SW 1271 (cell line): ENCODE results near the gene ALDH5A1.
"Not testable (repeated sequence)": the region's sequence is repeated elsewhere in the genome, so short reads cannot be mapped to it uniquely, and the experiment has no call there.

Experiments used
- DNase-seq, 2 experiments: peaks; one replicate each; lab custom pipeline; 2025; lab: John Stamatoyannopoulos, UW

Gene ALDH5A1

DNA sequence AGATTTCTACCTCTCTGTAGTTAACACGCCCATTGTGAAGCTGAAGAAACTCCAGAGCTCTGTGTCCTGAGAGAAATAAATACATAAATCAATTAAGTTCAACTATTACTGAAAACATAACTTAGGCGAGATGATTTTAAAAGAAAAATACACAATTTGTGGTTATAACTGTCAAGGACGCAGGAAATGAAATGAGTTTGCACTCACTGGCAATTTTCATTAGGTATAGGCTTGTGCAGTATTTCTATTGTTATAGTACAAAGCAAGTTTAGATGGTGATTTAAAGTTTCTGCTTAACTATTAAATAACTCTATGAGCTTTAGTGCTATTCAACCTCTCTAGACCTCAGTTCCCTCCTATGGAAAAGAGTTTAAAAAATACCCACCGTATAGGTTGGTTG is 8.7 kb upstream of the ALDH5A1 start:
- no peak for DNase-seq

DNA sequence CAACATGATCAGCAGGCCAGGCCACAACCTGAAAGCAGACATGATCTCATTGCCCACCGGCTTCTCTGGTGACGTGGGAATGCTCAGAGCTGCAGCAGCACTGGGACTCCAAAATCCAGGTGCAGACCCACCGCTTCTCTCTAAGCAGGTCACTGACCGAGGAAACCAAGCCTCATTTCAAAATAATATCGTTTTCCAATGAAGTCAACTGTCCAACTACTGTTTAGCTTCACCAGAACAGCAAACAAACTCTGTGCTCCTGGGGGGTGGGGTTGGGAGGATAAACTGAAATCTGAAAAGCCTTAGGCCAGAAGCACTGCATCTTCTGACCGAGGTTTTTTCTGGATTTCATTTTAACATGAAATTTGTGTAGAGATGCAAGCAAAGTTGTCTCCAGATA is 5.3 kb upstream of the ALDH5A1 start, which contains the start of gene GPLD1:
GPLD1 (minus strand) TSS at position 109 of the 400 bp plus-strand sequence; CDS start at position 42, 67 bp downstream.
- DNase-seq: no peak

DNA sequence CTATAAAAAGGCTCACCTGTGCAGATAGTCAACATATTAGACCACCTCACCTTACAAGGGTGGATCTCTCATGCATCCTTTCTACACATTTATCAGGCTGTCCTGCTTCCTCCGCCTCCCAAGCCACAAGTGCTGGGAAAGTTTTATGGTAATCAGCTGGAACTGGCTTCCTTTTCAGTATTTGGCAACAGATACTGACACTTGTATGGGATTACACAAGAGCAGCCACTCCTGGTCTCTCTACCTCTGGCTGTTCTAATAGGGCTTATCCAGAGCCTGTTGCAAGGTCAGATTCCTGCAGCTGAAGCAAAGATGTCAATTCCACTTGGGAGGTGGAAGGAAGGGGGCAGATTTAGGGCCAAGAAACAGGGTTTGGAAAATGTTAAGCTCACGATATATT is 4.9 kb upstream of the ALDH5A1 start:
- DNase-seq: no peak

DNA sequence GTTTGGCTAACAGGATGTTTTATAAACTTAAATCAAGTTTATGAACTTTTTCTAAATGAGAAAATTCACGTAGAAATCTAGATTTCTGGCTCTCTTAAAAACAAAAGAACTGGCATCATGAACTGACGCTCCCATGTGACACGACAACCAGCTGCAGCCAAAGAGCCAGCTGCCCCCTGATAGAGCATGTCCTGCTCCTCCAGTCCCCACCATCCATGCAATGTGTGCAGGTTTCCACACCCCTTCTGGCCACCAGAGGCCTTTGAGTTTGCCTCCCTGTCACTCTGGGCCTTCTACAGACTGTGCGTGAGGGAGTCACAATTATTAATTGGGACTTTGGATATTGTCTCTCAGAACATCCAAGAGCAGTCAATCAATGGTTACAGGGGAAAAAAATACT is 3.8 kb upstream of the ALDH5A1 start:
- DNase-seq: no peak

DNA sequence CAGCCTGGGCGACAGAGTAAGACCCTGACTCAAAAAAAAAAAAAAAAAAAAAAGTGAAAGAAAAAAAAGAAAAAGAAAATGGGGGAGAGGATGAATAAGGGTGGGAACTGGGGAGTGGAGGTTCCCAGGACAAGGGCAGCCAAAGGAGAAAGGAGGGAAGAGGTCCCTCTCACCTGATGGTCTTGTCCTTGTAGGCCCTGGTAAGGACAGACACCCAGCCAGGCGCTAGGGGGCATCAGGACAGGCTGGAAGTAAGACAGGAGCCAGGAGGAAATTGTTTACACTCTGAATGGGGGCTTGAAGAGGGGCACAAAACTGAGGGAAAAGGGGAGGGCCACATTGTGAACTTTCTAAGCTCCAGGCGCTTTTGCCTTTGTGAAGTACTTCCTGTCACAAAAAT is 2.3 kb upstream of the ALDH5A1 start:
- DNase-seq: no peak

DNA sequence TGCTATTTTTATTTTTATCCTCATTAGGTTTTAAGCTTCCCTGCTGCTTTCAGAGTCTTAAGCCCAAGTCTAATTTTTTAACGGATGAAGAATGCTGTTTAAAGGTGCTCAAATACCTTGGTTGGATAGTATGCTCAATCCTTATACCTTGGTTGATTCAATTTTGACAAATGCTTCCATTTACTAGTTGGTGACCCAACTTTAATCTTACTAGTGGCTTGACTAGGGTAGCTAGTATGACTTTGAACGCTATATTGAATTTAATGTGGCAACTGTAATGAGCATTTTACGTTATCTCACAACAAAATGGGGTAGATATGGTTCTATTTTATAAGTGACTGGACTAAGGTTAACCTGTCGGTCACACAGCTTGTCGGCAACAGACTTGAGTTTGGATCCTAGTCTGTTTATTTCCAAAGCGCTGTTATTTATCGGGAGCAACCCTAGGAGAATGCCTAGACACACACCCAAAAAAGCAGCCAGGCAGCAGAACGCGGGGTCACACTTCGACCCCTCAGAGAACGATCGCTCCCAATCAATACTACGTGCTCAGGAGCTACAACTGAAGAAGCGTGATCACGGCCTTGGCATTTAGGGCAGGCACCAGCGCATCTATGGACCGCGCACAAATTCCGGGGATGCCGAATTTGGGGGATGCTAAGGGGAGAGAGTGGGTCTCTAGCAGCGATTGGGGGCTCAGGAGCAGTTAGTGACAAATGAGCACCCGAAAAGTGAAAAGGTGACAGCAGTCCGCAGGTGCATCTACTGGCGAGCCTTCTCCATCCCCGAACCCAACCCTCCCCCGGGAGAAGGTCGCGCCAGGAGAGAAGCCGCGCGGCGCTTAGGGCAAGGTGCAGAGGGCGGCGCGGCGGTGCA is 586 bp upstream of the ALDH5A1 start:
- no peak for DNase-seq

DNA sequence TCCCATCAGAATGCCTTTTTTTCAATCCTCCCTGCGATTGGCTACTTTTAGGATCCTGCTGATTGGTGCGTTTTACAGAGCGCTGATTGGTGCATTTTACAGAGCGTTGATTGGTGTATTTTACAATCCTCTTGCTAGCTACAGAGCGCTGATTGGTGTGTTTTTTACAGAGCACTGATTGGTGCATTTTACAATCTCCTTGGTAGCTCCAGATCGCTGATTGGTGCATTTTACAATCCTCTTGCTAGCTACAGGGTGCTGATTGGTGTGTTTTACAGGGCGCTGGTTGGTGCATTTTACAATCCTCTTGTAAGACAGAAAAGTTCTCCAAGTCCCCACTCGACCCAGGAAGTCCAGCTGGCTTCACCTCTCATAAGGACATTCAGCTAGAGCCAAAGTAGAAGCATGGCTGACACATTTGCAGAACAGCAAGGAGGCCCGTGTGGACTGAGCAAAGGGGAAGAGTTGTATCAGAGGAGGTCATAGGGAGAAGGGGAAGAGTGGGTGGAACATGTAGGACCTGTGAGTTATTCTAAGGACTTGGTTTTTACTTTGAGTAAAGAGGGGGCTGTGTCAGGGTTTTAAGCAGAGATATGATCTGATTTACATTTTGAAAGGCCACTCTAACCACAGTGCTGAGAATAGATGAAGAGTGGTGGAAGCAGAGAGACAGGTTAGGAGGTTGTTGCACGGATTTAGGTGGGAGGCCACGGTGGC is 2.6 kb downstream of the ALDH5A1 start:
- DNase-seq: no peak

DNA sequence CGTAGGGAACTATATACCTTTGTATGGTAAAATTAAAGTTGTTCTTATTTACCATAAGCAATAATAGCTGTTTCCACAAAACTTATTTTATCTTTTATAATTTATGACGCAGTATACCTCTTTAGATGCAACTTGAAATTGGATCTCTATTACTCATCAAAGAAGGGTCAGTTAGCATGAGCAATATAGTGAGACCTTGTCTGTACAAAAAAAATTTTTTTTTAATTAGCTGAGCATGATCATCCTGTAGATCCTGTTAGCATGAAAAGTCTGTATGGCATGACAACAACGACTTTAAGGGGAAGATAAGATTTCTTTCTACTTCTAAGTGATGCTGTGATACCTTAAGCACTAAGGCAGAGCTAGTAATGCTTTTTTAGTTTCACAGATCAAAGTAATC is 5.9 kb downstream of the ALDH5A1 start:
- DNase-seq: no peak

DNA sequence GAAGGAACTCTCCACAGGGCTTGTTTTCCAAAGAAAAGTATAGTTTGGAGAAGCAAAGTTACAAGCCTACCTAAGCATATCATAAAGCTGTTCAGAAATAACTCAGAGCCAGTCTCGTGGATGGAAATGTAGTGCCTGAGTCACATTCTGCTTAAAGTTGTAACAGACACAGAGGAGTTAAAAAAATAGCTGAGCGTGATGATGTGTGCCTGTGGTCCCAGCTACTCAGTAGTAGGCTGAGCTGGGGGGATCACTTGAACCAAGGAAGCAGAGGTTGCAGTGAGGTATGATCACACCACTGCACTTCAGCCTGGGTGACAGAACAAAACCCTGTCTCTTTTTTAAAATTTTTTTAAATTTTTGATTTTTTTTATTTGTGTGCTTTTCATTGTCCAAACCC is 6.6 kb downstream of the ALDH5A1 start:
- DNase-seq: no peak

DNA sequence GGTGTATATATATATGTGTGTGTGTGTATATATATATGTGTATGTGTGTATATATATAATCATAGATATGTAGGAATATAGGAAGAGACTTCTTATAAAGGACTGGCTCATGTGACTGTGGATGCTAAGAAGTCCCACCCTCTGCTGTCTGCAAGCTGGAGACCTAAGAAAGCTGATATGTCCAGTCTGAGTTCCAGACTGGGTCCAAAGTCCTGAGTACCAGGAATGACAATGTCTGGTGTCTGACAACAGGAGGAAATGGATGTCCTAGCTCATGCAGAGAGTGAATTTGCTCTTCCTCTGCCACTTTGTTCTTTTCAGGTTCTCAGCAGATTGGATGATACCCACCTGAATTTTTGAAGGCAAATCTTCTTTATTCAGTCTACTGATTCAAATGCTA is 7.1 kb downstream of the ALDH5A1 start:
- no peak for DNase-seq

DNA sequence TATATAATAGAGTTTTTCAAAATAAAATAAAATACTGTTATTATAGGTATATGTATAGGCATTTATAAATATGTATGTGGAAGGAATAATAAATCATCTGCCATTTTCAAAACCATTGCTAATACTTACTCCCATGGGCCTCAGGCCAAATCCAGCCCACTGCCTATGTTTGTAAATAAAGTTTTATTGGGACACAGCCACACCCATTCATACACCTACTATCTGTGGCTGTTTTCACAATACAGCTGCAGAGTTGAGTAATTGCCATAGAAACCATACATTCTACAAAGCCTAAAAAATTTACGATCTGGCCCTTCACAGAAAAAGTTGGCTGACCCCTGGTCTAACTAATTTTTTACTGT is 9.5 kb downstream of the ALDH5A1 start:
- no peak for DNase-seq

DNA sequence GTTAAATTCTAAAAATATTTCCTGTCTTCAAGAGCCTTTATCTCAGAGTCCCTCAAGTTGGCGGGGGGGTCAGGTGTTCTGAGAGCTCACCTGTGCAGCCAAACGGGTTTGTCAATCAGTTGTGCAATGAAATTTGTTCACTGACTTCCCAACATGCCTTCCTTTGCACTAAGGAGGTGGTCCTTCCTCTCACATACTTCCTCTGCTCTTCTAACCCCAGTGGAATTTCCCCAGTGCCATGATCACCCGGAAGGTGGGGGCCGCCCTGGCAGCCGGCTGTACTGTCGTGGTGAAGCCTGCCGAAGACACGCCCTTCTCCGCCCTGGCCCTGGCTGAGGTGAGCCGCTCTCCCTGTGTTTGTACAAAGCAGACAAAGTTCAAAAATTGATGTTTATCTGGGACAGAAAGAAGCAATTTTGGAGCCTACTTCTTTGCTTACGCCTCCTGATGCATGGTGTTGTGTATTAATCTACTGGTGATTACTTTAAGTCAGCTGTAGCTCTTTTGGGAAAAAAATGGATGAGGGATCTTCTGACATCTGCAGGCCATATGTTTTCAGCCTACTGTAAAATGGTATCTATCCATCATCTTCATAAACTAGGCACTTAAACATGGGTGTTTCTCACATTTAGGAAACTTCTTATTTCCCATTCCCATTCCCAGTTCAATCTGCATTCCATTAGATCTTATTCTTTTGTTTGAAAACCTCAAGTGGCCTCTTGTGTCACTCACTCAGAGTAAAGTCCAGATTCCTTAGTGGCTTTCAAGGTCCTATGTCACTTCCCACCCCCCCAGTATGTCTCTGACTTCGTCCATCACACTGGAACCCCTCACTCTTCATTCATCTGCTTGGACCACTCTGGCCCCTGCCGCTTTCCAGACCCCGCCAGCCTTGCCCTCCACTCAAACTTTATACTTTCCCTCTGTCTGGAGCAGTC is 10.1 kb downstream of the ALDH5A1 start:
- no peak for DNase-seq

DNA sequence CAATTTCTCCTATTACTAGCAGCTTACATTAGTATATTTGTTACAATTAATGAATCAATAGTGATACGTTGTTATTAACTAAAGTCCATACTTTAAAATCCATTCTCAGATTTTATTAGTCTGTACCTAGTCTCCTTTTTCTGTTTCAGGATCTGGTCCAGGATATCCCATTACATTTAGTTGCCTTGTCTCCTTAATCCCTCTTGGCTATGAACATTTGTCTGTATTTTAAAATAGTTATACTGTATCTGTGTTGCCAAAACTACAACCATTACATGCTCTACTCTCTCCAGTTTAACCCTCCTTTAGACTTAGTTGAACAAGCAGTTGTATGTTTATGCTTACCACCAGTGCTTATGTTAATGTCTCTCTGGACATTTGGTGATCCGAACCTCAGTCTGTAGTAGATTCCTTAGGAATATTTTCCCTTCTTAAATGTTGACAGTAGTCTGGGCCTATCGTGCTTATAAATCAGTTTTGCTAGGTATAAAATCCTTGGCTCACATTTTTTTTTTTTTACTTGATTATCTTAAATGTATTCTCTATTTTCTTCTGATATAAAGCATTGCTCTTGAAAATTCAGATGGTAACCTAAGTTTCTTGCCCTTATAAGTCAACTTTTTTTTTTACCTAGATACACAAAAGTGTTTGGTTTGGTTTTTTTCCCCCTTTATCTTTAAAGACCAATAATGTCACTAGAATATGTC is 12.2 kb downstream of the ALDH5A1 start:
- DNase-seq: no peak

DNA sequence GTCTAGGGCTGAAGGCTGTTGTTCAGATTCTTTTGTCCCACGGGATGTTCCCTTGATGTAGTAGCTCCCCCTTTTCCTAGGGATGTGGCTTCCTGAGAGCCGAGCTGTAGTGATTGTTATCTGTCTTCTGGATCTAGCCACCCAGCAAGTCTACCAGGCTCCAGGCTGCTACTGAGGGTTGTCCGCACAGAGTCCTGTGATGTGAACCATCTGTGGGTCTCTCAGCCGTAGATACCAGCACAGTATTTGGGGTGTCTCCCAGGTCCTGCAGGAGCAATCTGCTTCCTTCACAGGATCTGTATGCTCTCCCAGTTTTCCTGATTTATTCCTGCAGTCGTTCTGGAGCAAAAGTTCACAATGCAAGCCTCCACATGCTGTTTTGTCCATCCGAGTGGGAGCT is 17.2 kb downstream of the ALDH5A1 start:
- not testable (repeated sequence) for DNase-seq

DNA sequence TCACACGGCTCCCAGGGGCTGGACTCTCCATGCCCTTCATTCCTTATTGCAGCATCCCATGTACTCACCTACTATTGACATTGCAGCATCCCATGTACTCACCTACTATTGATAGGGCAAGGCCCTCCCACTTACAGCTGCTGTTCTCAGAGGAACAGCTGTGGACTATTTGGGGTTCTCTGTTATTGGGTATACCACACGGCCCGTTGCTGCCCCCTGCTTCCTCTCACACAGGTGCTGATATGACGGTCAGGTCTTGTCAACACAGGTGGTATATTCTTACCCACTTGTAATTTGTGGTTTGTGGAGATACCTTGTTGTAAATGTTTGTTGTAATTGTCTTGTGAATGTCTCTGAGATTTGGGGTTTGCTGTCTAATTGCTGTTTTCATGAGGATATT is 18.8 kb downstream of the ALDH5A1 start:
- DNase-seq: no peak

DNA sequence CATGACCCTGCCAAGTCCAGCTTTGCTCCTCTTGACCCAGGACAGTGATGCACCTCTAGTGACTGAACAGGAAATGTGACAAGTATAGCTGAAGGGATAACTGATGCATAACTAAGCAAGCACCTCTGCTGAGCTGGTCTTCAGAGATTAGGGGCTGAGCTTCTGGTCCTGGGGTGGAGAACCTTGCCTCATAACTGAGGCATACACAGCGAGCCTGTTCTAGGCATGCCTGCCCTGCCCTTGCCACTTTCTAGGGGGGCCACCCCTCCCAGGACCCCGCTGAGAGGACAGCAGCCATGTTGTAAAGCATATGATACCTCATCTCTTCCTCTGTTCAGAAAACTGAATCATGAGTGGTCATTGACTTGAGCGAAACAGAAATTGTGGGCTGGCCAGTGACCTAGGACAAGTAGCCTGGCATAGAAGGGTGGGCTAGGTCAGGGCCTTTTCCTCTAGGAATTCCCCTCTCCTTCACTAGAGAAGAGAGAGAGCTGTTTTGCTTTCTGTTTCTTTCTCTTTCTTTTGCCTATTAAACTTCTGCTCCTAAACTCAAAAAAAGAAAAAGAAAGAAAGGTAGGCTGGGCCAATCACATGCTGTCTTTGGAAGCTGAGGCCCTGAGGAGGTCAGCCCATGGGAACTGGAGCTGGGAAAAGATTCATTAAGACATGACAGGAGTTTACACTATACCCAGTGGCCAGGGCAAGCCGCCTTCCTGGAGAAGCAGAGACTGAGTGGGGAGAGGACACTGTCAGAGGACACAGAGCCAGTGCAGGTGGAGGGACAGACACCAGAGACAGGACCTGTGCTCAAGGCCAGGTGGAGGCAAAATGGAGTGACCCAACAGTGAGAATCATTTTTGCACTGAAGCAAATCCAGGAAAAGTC is 23.1 kb downstream of the ALDH5A1 start:
- DNase-seq: no peak

DNA sequence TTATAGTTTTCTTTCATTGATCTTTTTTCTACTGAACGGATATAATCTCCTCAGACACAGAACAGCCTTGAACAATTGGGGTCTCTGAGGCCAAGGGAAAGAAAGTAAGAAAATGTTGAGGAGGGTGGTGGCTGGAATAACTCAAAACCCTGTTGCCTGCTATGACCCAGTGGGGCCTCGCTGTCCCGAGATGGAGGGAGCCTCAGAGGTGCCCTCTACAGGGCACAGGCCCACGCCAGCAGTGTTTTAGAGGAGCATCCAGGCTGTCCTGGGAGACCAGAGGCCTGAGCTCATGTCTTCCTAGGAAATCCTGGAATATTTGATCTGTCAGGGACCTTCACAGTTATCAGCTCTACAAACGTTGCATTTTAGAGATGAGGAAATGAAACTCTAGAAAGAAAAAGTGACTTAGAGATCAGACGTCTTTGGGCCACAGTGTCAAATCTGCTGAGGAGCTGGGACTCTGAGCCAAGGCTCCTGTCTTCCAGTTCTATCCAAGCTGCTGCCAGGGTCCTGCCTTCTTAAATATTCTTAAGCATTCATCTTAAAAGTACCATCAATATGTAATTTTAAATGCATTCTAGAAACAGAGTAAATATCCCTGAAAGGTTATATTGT is 26.3 kb downstream of the ALDH5A1 start:
- peak in 1 of 2 experiments; percentile 53 for DNase-seq

DNA sequence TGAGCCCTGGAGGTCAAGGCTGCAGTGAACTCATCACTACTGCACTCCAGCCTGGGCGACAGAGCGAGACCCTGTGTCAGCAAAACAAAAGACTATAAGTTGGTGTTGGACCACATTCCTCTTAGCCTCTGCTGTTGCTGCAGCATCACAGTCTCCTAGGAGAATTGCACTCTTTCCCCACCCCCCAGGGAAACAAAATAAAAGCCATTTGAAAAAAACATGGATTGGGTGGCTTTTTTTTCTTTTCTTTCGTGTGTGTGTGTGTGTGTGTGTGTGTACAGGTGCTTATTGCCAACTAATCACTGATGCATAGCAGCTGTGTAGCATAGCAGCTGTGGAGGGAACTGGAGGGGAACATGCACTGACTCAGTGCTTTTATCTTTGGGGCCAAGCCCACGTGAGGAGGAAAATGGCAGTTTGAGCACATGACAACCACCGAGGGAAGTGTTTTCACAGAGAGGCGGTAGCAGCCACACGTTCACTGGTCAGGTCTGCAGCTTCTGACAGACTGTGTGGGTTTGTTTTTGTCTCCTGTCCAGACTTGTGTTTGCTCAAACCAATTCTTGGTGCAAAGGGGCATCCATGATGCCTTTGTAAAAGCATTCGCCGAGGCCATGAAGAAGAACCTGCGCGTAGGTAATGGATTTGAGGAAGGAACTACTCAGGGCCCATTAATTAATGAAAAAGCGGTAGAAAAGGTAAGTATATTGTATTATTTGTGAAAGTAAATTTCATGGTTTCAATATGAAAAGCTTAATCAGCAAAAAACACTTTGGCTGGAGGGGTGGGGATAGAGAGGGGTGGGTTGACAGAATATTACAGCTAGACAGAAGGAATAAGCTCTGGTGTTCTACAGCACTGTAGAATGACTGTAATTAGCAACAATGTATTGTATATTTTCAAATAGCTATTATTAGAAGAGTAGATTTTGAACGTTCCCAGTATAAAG is 27.7 kb downstream of the ALDH5A1 start:
- no peak for DNase-seq

DNA sequence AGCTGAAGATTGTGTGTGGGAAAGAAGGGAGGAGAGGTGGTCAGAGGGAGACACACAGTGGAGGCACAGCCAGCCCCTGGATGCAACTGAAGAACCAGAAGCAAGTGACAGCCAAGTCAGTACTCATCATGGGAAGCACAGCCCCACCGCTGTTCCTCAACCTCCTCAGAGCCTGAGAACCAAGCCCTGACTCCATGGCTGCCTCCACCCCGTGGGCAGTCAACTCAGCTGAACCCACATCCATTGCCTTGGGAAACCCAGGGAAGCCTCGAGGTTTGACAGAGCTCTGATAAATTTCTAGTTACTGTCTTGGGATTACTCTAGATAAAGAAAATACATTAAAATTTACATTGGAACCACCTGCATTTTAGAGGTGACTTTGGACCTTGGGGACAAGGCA is 29.6 kb downstream of the ALDH5A1 start:
- no peak for DNase-seq
